GM19397 (cell line): Measurements from ENCODE around the gene SORBS2.

Experiments
- ATAC-seq: cut with Tn5 transposase; IDR thresholded peaks from one replicate; pipeline ENCODE4 v1.9.1; 2021; ENCODE audit warnings: mild to moderate bottlenecking, moderate library complexity; ENCODE audit not compliant: unreplicated experiment

The SORBS2 gene

DNA sequence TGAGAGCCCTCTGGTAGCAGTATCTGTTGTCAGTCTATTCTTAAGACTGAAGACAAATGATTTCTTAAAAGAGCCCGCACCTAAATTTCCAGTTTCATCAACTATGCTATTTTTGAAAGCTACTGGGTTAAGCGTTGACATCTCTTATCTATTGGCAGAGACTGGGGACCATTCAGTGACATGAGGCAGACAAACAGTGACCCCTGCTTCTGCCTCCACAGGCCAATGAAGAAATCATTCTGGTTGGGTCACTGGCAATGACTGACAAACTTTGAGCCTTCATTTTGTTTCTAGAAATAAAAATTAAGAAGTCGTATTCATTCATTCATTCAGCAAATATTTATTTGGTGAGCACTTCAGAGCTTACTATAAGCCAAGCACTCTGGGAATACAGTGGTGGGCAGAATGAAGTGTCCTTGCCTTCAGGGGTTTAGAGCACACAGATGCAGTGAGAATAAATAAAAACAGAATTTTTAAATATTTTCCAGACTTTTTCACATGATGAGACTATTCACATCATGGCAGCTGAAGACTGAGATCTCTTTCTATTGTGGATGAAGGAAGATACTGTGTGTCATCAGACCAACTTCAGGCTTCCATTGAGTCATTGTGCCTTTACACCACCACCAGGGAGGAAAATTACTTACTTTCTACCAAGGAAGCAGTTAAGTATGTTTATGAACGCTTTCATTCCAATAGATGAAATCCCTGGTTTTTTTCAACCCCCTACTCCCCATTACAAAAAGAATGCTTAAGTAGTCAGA is 36.0 kb downstream of the SORBS2 start:
- no peak for ATAC-seq

- no peak for ATAC-seq
Measured at GRCh38 chr4:185774845-185775680, 36.9 kb downstream of the SORBS2 start.

GRCh38 chr4:185774131-185774653 is 37.8 kb downstream of the SORBS2 start:
- ATAC-seq = no peak

DNA sequence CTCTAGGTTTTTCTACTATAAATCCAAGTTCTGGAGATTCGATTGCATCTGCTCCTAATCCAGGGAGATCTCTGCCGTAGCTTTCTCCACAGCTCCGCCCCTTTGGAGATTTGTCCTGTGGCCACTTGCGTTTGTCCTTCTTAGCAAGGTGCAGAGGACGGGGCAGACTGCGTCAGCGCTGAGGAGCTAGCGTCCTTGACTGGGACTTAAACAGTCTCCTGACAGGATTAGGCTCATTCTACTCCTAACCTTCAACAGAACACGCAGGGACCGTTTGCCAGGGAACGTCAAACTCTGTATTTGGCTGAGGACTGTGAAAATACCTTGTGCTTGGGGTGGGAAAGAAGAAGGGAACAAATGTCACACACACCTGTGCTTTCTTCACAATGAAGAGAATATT is 38.6 kb downstream of the SORBS2 start:
- no peak for ATAC-seq

GRCh38 chr4:185772391-185773093 is 39.5 kb downstream of the SORBS2 start:
- ATAC-seq = no peak

DNA sequence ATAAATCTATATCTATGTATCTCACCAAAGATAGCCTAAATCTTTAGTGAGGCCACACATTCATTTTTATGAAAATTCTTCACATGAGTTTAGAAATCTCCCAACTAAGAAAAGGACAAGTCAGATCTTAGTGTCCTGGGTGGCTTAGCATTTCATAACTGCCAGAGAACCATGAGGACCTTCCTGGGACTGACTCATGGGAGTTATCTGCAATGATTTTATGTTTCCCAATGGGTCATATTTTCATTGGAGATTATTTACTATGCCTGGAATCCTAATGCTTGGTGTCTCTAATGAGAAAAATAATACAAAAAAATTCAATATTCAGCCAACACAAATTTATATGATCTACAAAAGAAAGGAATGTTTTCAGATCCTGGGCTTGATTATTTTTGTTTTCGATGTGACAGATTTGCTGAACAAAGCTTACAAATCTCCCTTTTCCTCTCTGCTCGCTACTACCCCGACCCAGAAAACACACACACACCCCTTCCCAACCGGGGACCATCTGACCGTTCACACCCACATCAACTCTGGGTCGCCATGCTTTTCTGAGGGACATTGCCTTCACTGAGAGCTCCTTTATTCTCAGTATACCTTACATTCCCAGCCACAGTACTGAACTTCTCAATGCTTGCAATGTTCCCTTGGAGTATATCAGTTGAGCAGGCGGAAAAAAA is 40.1 kb downstream of the SORBS2 start:
- no peak for ATAC-seq

DNA sequence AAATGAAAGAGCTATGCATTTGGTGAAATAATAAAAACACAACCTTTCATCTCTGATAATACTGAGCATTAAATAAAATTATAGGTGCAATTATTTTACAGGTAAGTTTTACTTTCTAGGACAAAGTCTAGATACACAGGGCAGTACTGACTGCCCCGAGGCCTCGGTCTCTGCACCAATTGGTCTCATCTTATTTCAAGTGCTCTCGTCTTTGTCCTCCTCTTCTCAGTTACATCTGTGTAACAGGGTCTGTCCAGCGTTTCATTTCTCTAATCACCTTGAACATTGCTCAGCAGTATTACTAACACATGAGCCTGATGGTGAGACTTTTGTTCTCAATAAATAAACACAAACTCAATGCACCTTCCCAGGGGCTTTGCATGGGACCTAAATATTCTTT is 44.5 kb downstream of the SORBS2 start:
- no peak for ATAC-seq

GRCh38 chr4:185764876-185765275 is 47.1 kb downstream of the SORBS2 start:
- no peak for ATAC-seq

DNA sequence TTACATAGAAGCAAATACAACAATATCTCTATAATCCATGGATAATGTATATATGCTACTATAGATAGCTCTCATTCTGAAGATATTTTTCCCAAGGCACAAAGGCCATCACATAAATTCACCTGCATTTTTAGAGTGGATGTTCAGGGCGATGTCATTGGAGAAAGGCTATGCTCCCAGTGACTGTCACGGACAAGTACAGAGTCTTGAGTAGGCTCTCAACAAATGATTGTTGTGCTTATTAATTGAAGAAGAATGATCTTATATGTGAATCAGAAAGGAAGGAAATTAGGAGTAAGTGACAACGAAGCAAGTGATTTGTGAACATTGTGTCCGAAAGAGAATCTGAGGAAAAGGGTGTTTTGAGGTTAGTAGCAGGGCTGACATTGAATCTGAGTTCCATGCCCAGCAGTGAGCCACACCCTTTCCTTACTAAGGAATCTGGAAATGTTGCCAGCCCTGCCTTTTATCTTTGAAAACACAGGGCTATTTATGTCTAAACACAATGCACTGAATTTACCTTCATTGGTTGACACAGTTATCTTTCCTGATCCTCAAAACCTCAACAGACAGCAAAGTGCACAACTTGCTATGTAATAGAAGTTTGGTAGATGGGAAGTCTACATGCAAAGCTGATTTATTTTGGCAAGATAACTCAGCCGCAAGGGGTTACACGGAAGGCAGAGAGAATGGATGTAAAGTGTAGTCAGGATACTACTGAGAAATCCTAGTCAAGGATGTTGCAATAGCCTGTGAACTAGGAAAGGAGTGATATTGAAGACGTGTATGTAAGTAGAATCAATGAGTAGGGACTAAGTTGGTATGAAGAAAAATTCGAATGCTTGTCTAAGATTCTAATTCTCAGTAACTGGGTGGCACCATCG is 50.4 kb downstream of the SORBS2 start:
- ATAC-seq = no peak

DNA sequence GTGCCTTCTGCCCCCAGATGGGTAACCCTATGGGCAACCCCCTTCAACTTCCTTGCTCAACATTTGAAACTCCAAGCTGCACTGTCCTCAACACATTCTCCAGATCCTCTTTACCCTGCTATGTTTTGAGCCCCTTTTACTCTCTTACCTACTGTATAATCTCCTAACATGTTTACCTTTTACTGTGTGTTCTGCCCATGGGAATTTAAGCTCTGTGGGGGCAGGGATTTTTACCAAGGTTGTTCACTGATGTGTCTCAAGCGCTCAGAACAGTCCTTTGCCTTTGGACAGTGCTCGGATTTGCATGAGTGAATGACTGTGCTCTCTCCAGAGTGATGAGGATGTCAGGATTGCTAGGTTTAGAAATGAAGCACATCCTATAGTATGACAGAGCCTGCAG is 53.2 kb downstream of the SORBS2 start:
- no peak for ATAC-seq

DNA sequence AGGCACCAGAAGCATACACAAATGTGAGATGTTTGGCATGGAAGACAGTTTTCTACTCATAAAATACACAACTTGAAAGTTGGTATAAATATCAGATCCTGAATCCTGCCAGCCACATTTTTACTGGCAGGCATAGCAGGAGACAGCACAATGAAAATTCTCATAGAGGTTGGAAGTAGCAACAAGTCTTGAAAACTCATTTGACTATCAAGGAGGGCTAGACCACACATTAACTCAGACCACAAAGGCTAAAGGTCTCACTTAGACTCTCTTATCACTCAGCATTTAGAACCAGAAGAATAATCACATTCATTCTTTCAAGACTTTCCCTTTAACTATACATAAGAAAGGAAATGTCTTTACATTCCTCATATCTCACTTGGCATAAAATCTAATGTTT is 56.5 kb downstream of the SORBS2 start:
- no peak for ATAC-seq

DNA sequence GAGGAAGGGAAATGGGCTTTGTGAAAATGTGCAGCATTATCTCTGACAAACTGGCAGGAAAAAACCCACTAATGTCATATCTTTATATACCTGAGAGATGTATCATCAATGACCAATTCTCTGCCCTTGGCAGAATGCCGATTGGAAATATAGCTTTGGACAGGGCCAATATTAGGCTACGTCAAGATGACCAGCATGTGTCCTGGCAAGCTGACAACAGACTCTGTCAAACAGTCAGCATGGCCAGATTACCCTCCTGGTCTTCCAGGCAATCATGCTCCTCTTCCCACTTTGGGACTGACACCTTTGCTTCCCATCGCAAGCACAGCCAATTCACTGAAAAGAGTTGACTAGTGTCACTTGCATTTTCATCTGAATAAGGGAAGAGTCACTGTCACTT is 57.0 kb downstream of the SORBS2 start:
- ATAC-seq = no peak

- ATAC-seq = no peak
Measured at GRCh38 chr4:185752872-185753271, 59.1 kb downstream of the SORBS2 start.

GRCh38 chr4:185749858-185750257 is 62.1 kb downstream of the SORBS2 start:
- ATAC-seq = no peak

- ATAC-seq = no peak
Measured at GRCh38 chr4:185748901-185749390, 63.0 kb downstream of the SORBS2 start.

DNA sequence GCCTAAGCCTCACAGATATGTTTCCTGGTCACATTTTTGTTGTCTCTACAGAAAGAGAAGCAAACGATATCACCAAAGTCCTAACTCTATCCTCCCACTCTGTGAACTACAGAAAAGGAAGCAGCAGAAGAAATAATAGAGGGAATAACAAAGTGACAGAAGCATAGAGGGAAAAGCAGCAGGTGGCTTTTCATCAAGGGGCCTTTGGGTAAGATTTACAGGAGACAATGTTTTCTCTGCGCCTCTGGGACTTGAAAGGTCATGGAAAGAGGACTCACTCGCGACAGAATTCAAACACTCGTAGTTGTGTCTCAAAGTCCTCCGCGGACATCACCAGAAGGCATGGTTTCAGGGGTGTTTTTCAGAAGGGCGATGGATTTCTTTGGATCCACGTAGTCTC is 66.1 kb downstream of the SORBS2 start:
- ATAC-seq = no peak

GRCh38 chr4:185744946-185745345 is 67.0 kb downstream of the SORBS2 start:
- no peak for ATAC-seq

DNA sequence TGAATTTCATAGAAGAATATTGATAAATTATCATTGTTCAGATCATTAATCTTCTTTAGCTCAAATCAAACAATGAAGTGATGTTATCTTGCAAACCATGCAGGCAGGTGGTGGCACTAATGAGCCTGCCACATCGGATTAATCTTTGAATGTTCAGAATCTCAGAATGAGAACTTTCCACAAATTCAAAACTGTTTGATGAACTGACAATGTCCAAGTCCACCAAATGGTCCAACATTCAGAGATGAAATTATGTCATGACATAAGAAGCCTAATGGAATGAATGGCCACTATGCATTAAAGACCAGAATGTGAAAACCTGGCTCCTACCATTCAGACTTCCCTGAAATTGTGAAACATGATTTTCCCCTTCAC is 67.5 kb downstream of the SORBS2 start:
- no peak for ATAC-seq

GRCh38 chr4:185743722-185744487 is 68.1 kb downstream of the SORBS2 start:
- no peak for ATAC-seq
